GM12873 (cell line): ENCODE results near the gene CBLC.

Source experiments
- CTCF ChIP-seq: IDR thresholded peaks from 2 replicates; pipeline ENCODE4 v1.5.1; 2012; ENCODE audit warnings: low read depth, mild to moderate bottlenecking, moderate library complexity, low read length, control low read depth; ENCODE audit not compliant: insufficient read depth; ENCODE audit errors: missing control alignments

Gene CBLC

GRCh38 chr19:44841231-44841630 is 63.5 kb downstream of the CBLC start:
- TF ChIP-seq CTCF = no peak

- no peak for TF ChIP-seq CTCF
Observed at GRCh38 chr19:44845286-44845611, 67.6 kb downstream of the CBLC start.

- peak; percentile 80 for TF ChIP-seq CTCF
Observed at GRCh38 chr19:44845612-44846454, 68.1 kb downstream of the CBLC start, which contains the start of gene NECTIN2. Gene NECTIN2 (plus strand): TSS chr19:44846297. CDS start chr19:44846526, 229 bp downstream.

GRCh38 chr19:44846455-44847143 is 68.9 kb downstream of the CBLC start:
- no peak for TF ChIP-seq CTCF

- TF ChIP-seq CTCF = no peak
Observed at GRCh38 chr19:44847144-44848035, 69.7 kb downstream of the CBLC start.

GRCh38 chr19:44848036-44848811 is 70.5 kb downstream of the CBLC start:
- TF ChIP-seq CTCF = no peak
